HG03432 (cell line): ENCODE results near the gene GLRA1.
"Not testable (repeated sequence)": the region's sequence is repeated elsewhere in the genome, so short reads cannot be mapped to it uniquely, and the experiment has no call there.

Source experiments
- ATAC-seq: cut with Tn5 transposase; IDR thresholded peaks from one replicate; pipeline ENCODE4 v1.9.1; 2021; ENCODE audit warnings: mild to moderate bottlenecking, moderate library complexity; ENCODE audit not compliant: unreplicated experiment

Gene GLRA1

DNA sequence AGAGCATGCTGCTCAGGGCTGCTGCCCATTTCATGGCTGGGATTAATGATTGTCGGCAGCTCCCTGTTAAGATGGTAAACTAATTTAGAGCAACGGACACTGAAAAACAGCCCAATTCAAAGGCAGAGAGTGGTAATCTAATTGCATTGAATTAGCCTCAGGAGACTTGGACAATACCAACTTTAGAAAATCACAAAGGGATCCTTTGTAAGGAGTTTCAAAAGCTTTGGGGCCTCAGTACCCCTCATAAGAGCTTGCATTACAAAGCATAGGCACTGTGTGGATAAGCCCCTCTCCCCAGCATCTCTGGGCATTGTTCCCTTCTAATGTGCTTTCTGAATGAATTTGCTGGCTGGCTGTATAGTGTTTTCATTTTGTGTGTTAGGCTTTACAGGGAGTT is 6.7 kb downstream of the GLRA1 start:
- no peak for ATAC-seq

- no peak for ATAC-seq
Measured at GRCh38 chr5:151913425-151913824, 11.2 kb downstream of the GLRA1 start.

DNA sequence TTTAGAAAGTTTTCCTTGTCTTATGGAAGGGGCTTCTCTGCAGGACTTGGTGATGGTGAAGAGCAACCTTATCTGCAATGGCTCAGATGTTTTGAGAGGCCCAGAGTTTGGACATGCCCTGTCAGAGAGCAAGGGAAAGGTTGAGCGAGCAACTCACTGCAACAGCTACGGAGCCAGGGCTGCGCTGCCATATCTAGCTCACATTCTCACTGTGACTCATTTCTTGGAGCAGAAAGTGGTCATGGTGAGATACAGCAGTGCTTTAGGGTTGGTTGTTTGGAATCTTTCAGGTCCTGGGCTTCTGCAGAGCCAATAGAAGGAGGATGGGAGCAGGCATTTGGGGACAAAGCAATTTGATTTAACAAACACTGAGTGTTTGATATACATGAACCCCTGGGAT is 12.3 kb downstream of the GLRA1 start:
- ATAC-seq, result peak; percentile 53

DNA sequence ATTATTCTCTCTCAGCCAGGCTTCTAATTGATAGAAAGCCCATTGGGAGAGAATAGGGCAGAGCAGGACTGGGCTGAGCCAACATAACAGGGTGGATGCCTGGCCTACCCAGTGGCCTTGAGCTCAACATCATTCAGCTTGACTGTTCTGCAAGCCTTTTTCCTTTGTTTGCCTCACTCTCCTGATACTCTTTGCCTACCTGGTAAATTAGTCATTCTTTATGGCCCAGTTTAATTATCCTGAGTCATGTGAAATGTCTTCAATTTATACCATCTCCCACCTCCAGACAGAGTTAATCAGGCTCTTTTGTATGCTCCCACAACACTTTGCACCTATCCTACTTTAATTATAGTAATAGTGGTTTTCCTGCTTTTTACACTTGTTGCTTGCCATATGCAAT is 13.6 kb downstream of the GLRA1 start:
- no peak for ATAC-seq

DNA sequence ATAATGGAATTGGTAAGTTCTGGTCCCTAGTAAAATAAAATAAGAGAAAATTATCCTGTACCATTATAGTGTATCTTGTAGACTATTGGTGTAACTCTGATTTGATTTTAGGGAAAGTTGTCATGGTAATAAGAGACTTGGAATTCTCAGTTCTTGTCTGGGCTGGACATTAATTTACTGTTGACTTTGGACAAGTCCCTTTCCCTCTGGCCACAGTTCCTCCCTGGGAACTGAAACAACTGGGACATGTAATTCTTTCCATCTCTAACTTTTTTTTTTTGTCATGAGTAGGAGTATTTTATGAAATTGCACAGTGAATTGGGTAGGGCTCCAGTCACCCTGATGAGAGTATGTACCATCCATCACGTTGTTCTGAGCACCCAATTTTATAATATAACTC is 15.0 kb downstream of the GLRA1 start:
- no peak for ATAC-seq

GRCh38 chr5:151906246-151906645 is 18.4 kb downstream of the GLRA1 start:
- no peak for ATAC-seq

DNA sequence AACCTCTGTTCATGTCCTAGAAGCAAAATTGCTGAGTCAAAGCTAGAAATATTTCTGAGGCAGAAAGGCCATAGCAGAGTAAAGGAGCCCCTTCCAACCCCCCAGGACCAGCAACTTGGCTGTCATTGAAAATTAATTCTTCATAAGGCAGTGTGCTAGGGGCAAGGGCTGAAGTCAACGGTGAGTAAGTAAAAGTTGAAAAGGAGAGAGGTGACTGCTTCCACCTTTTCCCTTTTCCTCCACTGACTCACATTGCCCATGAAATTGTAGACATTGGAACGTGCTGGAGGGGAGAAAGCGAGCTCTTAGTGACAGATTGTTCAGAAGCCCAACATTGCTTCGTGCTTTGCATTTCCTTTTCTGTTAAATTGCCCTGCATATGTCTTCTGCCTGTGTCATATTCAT is 19.1 kb downstream of the GLRA1 start:
- ATAC-seq, result no peak

- ATAC-seq, result no peak
Measured at GRCh38 chr5:151904909-151905308, 19.7 kb downstream of the GLRA1 start.

DNA sequence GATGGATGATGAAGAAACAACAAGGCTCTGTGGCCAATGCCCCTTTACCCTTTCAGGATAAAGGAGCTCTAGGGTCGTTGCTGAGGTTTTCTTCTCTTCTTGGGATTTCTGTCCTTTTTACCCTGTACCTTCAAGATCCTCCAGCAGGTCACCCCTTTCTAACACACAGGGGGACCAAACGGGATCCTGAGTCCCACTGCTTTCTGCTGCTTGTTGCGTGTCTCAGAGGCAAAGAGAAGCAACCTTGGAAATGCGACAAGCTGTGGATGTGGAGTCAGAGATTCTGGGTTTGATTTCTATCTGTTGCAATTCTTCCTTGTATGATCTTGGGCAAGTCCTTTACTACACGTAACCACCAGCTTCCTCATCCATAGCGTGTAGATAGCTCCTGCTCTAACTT is 20.5 kb downstream of the GLRA1 start:
- no peak for ATAC-seq

GRCh38 chr5:151903243-151903653 is 21.4 kb downstream of the GLRA1 start:
- ATAC-seq, result peak; percentile 96

DNA sequence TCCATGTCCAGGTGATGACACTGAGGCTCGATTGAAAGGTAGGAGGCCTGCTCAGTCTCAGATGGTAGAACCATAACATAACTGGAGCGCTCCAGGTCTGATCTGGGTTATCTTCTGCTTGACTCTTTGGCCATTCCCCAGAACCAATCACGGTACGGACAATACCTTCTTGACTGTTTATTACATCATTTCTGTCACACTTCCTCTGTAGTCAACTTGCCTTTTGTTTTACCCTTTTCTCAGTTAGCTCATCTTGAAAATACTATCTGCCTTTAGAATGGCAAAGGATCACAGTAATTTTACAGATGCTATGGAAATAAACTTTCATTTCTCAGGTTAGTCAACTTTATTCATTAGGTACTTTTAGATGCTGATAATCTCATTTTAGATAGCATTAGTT is 22.4 kb downstream of the GLRA1 start:
- ATAC-seq, result peak; percentile 38

GRCh38 chr5:151901611-151902010 is 23.0 kb downstream of the GLRA1 start:
- no peak for ATAC-seq

- ATAC-seq, result no peak
Measured at GRCh38 chr5:151900891-151901290, 23.8 kb downstream of the GLRA1 start.

DNA sequence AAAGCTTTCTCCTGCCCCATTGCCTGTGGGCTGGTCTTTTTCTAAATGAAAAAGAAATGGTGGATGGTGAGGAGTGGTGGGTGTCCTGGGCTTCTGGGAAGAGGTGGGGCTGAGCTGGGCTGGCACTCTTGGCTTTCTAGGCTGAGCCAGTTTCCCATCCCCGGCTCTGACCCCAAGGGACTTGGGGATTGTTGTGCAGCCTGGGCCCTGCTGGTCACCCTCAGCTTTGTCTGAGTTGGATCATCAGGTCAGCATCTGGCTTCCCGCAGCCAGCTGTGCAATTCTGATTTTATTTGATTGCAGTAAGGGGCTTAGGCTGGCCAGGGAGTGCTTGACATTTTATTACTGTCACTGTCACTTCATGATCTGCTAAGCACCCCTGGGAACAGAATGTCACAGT is 25.3 kb downstream of the GLRA1 start:
- no peak for ATAC-seq

- ATAC-seq, result peak; percentile 49
Measured at GRCh38 chr5:151897896-151898295, 26.8 kb downstream of the GLRA1 start.

GRCh38 chr5:151897020-151897552 is 27.6 kb downstream of the GLRA1 start:
- ATAC-seq, result no peak

- no peak for ATAC-seq
Measured at GRCh38 chr5:151896031-151896691, 28.5 kb downstream of the GLRA1 start.

- ATAC-seq, result no peak
Measured at GRCh38 chr5:151895660-151896030, 29.0 kb downstream of the GLRA1 start.

DNA sequence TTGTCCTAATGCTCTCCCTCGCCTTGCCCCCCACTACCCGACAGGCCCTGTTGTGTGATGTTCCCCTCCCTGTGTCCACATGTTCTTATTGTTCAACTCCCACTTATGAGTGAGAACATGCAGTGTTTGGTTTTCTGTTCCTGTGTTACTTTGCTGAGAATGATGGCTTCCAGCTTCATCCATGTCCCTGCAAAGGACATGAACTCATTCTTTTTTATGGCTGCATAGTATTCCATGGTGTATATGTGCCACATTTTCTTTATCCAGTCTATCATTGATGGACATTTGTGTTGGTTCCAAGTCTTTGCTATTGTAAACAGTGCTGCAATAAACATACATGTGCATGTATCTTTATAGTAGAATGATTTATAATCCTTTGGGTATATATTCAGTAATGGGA is 31.2 kb downstream of the GLRA1 start:
- ATAC-seq, result not testable (repeated sequence)

DNA sequence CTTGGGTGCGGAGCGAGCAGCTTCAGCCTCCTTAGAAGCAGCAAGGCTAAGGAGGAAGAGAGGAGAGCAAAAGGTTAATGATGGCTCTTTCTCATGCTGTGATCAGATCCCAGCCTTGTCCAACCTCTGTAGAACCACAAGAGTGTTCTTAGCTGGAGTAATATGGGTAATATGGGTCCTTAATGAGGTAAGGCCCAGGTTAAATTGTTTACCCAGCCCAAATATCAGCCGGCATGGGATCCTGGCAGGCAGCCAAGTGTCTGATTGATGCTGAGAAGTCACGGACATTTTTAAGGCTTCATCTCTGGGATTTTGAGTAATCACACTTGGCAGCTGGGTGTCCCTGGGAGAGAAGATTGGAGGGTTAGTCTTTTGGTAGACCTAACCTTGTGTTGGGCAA is 32.3 kb downstream of the GLRA1 start:
- no peak for ATAC-seq

- ATAC-seq, result no peak
Measured at GRCh38 chr5:151890299-151890698, 34.4 kb downstream of the GLRA1 start.

DNA sequence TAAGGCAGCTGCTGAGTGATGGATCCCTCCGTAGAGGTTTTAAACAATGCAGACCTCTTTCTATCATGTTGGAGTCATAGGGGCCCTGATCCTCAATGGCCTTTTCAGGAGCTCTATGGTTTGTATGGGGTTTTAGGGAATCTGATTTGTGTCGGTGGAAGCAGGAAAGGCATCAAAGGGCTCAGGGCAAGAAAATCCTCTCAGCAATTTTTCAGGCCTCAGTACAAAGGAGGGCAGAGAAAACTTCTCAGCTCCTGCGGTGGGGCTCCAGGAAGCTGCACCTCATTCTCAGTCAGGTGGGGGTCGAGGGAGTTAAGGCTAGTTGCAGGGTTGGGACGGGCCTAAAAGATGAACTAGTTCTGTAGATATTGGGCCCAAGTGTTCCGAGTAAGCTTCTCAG is 35.0 kb downstream of the GLRA1 start:
- no peak for ATAC-seq
